Activated CD8-positive, alpha-beta memory T cell treated with anti-CD3 and anti-CD28 coated beads for 1 hour (primary cell): ENCODE results near the gene DXO.
"Not testable (repeated sequence)": the region's sequence is repeated elsewhere in the genome, so short reads cannot be mapped to it uniquely, and the experiment has no call there.

ENCODE experiments used
- DNase-seq, 2 donors: peaks; one replicate each; pipeline ENCODE4 v3.0.0-alpha.2; 2020; ENCODE audit warnings: low read depth in 1 of 2; ENCODE audit errors: extremely low read depth in 1 of 2

Gene DXO

GRCh38 chr6:31932137-31932536, 39.8 kb downstream of the DXO start:
- not testable (repeated sequence) for DNase-seq

GRCh38 chr6:31930962-31931361, 41.0 kb downstream of the DXO start:
- DNase-seq: no peak

- no peak for DNase-seq
Observed at GRCh38 chr6:31928672-31928939, 43.3 kb downstream of the DXO start.

- no peak for DNase-seq
Observed at GRCh38 chr6:31927863-31928671, 43.9 kb downstream of the DXO start.

GRCh38 chr6:31927242-31927862, 44.6 kb downstream of the DXO start, which contains the start of gene C2:
C2 (plus strand) TSS chr6:31927717; CDS start chr6:31927753, 36 bp downstream.
- DNase-seq: no peak

- DNase-seq: no peak
Observed at GRCh38 chr6:31922942-31923341, 49.0 kb downstream of the DXO start.

GRCh38 chr6:31920811-31921210, 51.1 kb downstream of the DXO start:
- DNase-seq: no peak
